WTC11 (cell line): Measurements from ENCODE around the gene CHPT1.

Experiments used
- CBFB ChIP-seq: sonication (generic); formaldehyde crosslinking; IDR thresholded peaks from 2 replicates; pipeline ENCODE4 v1.8.1; 2022; ENCODE audit warnings: mild to moderate bottlenecking, low read depth, missing genetic modification reagents
- ELF4 ChIP-seq: sonication (generic); formaldehyde crosslinking; IDR thresholded peaks from 2 replicates; pipeline ENCODE4 v1.8.1; 2022; ENCODE audit warnings: low read depth, mild to moderate bottlenecking, moderate library complexity, missing genetic modification reagents

DNA sequence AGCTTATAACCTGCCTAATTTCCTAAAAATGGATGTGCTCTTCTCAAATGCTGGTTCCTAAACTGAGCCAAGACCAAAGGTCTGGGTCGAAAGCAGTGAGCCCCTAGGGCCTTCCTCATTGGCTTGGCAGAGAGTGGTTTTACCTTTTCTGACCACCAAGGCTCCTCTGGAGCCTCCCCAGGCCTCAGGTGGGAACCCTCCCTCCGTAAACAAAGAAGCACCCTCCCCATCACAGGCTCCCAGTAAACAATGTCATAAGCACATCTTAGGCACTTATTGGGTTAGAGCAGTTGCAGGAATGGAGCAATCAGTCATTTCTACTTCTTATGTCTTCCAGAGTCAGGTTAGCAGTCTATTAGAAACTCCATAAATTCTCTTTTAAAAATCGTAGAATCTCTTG, 6.0 kb downstream of the CHPT1 start:
- TF ChIP-seq CBFB (CRISPR knock-in tag) (no peak), ELF4 (no peak)
